ENCODE results near the gene OR52J3.
"Not testable (repeated sequence)": the region's sequence is repeated elsewhere in the genome, so short reads cannot be mapped to it uniquely, and the experiment has no call there.

OR52J3 gene
- total RNA-seq: 0 to 0.03 (median 0) reads per million in 18 experiments

GRCh38 chr11:5046226-5046625 is at the start of gene OR52J3:
TSS of gene OR52J3 (plus strand) at chr11:5046526. CDS start at chr11:5046526, 0 bp downstream.
- DNase-seq: no peak

- DNase-seq: peak; percentile 36 to 49
Observed at GRCh38 chr11:5004424-5005274, 41.7 kb upstream of the OR52J3 start.

GRCh38 chr11:5007561-5007960 is 38.8 kb upstream of the OR52J3 start:
- DNase-seq: no peak

GRCh38 chr11:5011254-5011653 is 35.1 kb upstream of the OR52J3 start:
- no peak for DNase-seq

GRCh38 chr11:5013012-5013411 is 33.3 kb upstream of the OR52J3 start:
- no peak for DNase-seq

GRCh38 chr11:5021996-5022395 is 24.3 kb upstream of the OR52J3 start:
- DNase-seq: no peak

- DNase-seq: no peak
Observed at GRCh38 chr11:5036669-5037068, 9.7 kb upstream of the OR52J3 start.

GRCh38 chr11:5037926-5038325 is 8.4 kb upstream of the OR52J3 start:
- DNase-seq: no peak

GRCh38 chr11:5038341-5038740 is 8.0 kb upstream of the OR52J3 start:
- DNase-seq: no peak

GRCh38 chr11:5040876-5041275 is 5.5 kb upstream of the OR52J3 start:
- no peak for DNase-seq

- DNase-seq: no peak
Observed at GRCh38 chr11:5042091-5042490, 4.2 kb upstream of the OR52J3 start.

- no peak for DNase-seq
Observed at GRCh38 chr11:5043380-5043779, 2.9 kb upstream of the OR52J3 start.

- no peak for DNase-seq
Observed at GRCh38 chr11:5046754-5047330, 516 bp downstream of the OR52J3 start.

- DNase-seq: not testable (repeated sequence)
Observed at GRCh38 chr11:5058679-5059078, 12.4 kb downstream of the OR52J3 start.

GRCh38 chr11:5059391-5059790 is 13.1 kb downstream of the OR52J3 start, which contains the start of gene OR52E2:
TSS of gene OR52E2 (minus strand) at chr11:5059627. CDS start at chr11:5059627, 0 bp downstream.
- DNase-seq: no peak

GRCh38 chr11:5065027-5065426 is 18.7 kb downstream of the OR52J3 start:
- DNase-seq: no peak

GRCh38 chr11:5069272-5069671 is 22.9 kb downstream of the OR52J3 start, which contains the start of gene OR52E1:
TSS of gene OR52E1 (plus strand) at chr11:5069572.
- DNase-seq: no peak

- DNase-seq: no peak
Observed at GRCh38 chr11:5071799-5072198, 25.5 kb downstream of the OR52J3 start.

- no peak for DNase-seq
Observed at GRCh38 chr11:5081405-5081804, 35.1 kb downstream of the OR52J3 start.

GRCh38 chr11:5083602-5084001 is 37.3 kb downstream of the OR52J3 start:
- no peak for DNase-seq

GRCh38 chr11:5088556-5088955 is 42.2 kb downstream of the OR52J3 start:
- no peak for DNase-seq

- no peak for DNase-seq
Observed at GRCh38 chr11:5090668-5091067, 44.3 kb downstream of the OR52J3 start.

- DNase-seq: no peak
Observed at GRCh38 chr11:5092821-5093585, 46.7 kb downstream of the OR52J3 start.

Measured in inflammatory macrophage (primary cell).